Prostate gland (tissue), 2 donors: ENCODE measurements around the gene FRMD5. TPM values are rescaled to one million over a fixed set of nuclear protein-coding genes. Genes with fewer than 3 reads are reported as not detected.

Experiments used
- DNase-seq: peaks from one replicate; pipeline ENCODE4 v3.0.0-alpha.2; 2019; ENCODE audit warnings: low spot score
- H3K27ac ChIP-seq, 2 donors: fragments of 200-600 bp; sonication (generic); 2 replicates each; pipeline ENCODE4 v1.5.1; 2017 to 2019
- H3K27me3 ChIP-seq: fragments of 200-600 bp; sonication (generic); replicated peaks from 2 replicates; pipeline ENCODE4 v1.5.1; 2019; ENCODE audit not compliant: insufficient read depth
- H3K36me3 ChIP-seq, 2 donors: fragments of 200-600 bp; sonication (generic); 1 replicate in 1 of 2; 2 replicates in 1 of 2; pipeline versions ENCODE4 v1.5.1 to v1.8.1; 2017 to 2019
- H3K4me1 ChIP-seq: fragments of 200-600 bp; sonication (generic); replicated peaks from 2 replicates; pipeline ENCODE4 v1.5.1; 2019
- H3K4me3 ChIP-seq, 2 donors: fragments of 200-600 bp; sonication (generic); 2 replicates each; pipeline ENCODE4 v1.5.1; 2017 to 2019
- H3K9me3 ChIP-seq: fragments of 200-600 bp; sonication (generic); 2 replicates; pipeline ENCODE4 v1.5.1; 2017
- POLR2A ChIP-seq: fragments of 450-650 bp; IDR thresholded peaks from one replicate; pipeline ENCODE4 v1.6.1; 2016; ENCODE audit warnings: antibody characterized with exemption, mild to moderate bottlenecking
- POLR2AphosphoS5 ChIP-seq: sonication (generic); formaldehyde crosslinking; IDR thresholded peaks from one replicate; pipeline ENCODE4 v1.6.1; 2017; ENCODE audit warnings: antibody characterized with exemption
- WGBS: methylation state at CpG from one replicate; pipeline ENCODE4 v1.1.5; 2018; 5-methylcytosine and 5-hydroxymethylcytosine counted together
- intact Hi-C: fragments of 100-400 bp; cut with DNase I; formaldehyde crosslinking; loops from one replicate; pipeline ENCODE4 v1.14.2; 2022
- total RNA-seq, 2 donors: library from RNA; depleted of rRNA; stranded (reverse); fragments of >200 nt; gene quantifications; one replicate each; pipeline ENCODE4 v1.1.0, GENCODE V29; 2016
- TF ChIP-seq, protein P1 (sequence below), 4 experiments: fragments of 200-600 bp in 2 of 4; fragments of 450-650 bp in 2 of 4; sonication (generic) in 2 of 4; IDR thresholded peaks; 1 replicate in 3 of 4; 2 replicates in 1 of 4; pipeline ENCODE4 v1.5.1; 2016 to 2019; ENCODE audit warnings: antibody characterized with exemption in 4 of 4, mild to moderate bottlenecking in 2 of 4, moderate library complexity in 2 of 4

Gene FRMD5
- total RNA-seq, 2 donors from 2014 or later = 0.36 to 8.1 TPM

DNA sequence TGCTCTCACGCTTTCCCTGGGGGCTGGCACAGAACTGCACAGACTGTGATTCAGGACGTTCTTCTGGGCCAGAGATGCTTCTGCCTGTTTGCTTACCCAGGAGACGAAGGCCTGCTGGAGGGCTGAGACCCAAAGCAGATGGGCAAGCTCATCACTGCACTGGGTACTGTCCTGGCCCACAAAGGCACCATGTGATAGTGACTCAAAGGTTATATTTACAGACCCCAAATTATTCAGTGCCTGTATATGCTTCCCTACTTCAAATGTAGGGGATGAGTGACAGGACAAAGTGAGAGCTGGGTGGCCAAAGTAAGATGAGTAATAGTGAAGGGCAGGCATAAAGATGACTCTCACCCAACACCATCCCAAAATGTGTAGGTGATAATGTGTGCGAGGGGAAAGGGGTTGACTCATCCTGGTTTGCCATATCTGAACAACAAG is 240.9 kb downstream of the FRMD5 start:
- H3K4me3 ChIP-seq = no peak overlapping the region
- intact Hi-C loops = no loop called here
- H3K27ac ChIP-seq = no peak overlapping the region
- no peaks in the 10 kb centered on the region for H3K9me3 ChIP-seq
- H3K27me3 ChIP-seq = no peaks in the 10 kb centered on the region
- TF ChIP-seq, protein P1, sequence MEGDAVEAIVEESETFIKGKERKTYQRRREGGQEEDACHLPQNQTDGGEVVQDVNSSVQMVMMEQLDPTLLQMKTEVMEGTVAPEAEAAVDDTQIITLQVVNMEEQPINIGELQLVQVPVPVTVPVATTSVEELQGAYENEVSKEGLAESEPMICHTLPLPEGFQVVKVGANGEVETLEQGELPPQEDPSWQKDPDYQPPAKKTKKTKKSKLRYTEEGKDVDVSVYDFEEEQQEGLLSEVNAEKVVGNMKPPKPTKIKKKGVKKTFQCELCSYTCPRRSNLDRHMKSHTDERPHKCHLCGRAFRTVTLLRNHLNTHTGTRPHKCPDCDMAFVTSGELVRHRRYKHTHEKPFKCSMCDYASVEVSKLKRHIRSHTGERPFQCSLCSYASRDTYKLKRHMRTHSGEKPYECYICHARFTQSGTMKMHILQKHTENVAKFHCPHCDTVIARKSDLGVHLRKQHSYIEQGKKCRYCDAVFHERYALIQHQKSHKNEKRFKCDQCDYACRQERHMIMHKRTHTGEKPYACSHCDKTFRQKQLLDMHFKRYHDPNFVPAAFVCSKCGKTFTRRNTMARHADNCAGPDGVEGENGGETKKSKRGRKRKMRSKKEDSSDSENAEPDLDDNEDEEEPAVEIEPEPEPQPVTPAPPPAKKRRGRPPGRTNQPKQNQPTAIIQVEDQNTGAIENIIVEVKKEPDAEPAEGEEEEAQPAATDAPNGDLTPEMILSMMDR (IDR thresholded peaks at IDR 0.05) = no peak
- TF ChIP-seq POLR2AphosphoS5 (no peak), POLR2A (no peak)
- 69% methylated on average over 4 of the region's 4 CpGs for WGBS
- H3K4me1 ChIP-seq = no peaks in the 10 kb centered on the region
- no peaks in the 10 kb centered on the region for H3K36me3 ChIP-seq
- no peak for DNase-seq

GRCh38 chr15:43953402-43953801 is 241.7 kb downstream of the FRMD5 start:
- Histone ChIP-seq H3K4me3 (no peak overlapping the region), H3K36me3 (no peaks in the 10 kb centered on the region), H3K27me3 (no peaks in the 10 kb centered on the region), H3K4me1 (no peaks in the 10 kb centered on the region), H3K27ac (no peak overlapping the region), H3K9me3 (no peaks in the 10 kb centered on the region)
- WGBS = 73% methylated on average over 1 of the region's 1 CpG
- TF ChIP-seq POLR2A (no peak), POLR2AphosphoS5 (no peak)
- TF ChIP-seq, protein P1 (IDR thresholded peaks at IDR 0.05) = no peak
- DNase-seq = no peak
- intact Hi-C loops = no loop called here

GRCh38 chr15:43950531-43950930 is 244.5 kb downstream of the FRMD5 start:
- intact Hi-C loops = no loop called here
- Histone ChIP-seq H3K27ac (no peak overlapping the region), H3K36me3 (no peaks in the 10 kb centered on the region), H3K9me3 (no peaks in the 10 kb centered on the region), H3K4me3 (no peak overlapping the region), H3K27me3 (no peaks in the 10 kb centered on the region), H3K4me1 (no peaks in the 10 kb centered on the region)
- no peak for DNase-seq
- TF ChIP-seq, protein P1 (IDR thresholded peaks at IDR 0.05) = no peak
- no peak for TF ChIP-seq POLR2A
- TF ChIP-seq POLR2AphosphoS5 = no peak
- 94% methylated on average over 4 of the region's 4 CpGs for WGBS

GRCh38 chr15:43948691-43949325 is 246.3 kb downstream of the FRMD5 start:
- no peaks in the 10 kb centered on the region for H3K36me3 ChIP-seq
- intact Hi-C loops = no loop called here
- H3K4me3 ChIP-seq = no peak overlapping the region
- H3K27ac ChIP-seq = no peak overlapping the region
- H3K27me3 ChIP-seq = no peaks in the 10 kb centered on the region
- no peaks in the 10 kb centered on the region for H3K4me1 ChIP-seq
- 95% methylated on average over 1 of the region's 1 CpG for WGBS
- H3K9me3 ChIP-seq = no peaks in the 10 kb centered on the region
- TF ChIP-seq, protein P1 (IDR thresholded peaks at IDR 0.05) = no peak
- no peak for TF ChIP-seq POLR2A
- no peak for TF ChIP-seq POLR2AphosphoS5
- no peak for DNase-seq

DNA sequence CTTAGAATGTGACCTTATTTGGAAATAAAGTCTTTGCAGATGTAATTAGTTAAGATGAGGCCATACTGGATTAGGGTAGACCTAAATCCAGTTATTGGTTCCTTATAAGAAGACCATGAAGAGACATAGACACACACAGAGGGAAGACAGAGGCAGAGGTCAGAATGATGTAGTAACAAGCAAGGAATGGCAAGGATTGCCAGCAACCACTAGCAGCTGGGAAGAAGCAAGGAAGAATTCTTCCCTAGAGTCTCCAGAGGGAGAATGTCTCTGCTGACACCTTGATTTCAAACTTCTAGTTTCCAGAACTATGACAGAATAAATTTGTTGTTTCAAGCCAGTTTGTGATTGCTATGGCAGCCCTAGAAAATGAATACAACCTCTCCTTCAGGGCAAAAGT is 251.6 kb downstream of the FRMD5 start:
- no peak for TF ChIP-seq POLR2AphosphoS5
- no peak for TF ChIP-seq POLR2A
- TF ChIP-seq, protein P1 (IDR thresholded peaks at IDR 0.05) = no peak
- no peak for DNase-seq
- Histone ChIP-seq H3K27ac (no peak overlapping the region), H3K4me3 (no peak overlapping the region), H3K36me3 (no peaks in the 10 kb centered on the region), H3K4me1 (no peaks in the 10 kb centered on the region), H3K27me3 (no peaks in the 10 kb centered on the region), H3K9me3 (no peaks in the 10 kb centered on the region)
- intact Hi-C loops = no loop called here
